ENCODE data around the gene LRRC4B.

Gene LRRC4B

DNA sequence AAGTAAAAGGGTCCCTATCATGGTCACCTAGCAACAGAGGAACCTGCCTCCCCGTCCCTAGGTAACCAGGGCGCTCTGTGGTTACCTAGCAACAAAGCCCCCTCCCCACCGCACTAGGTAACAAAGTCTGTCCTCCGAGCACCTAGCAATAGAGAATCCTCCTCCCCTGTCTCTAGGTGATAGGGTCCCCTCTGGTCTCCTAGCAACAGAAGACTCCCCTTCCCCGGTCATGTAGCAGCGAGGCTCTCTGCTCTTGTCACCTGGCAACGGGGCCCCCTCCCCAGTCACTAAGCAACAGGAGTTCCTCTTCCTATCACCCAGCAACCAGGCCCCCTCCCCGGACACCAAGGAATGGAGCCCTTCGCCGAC, 57.6 kb downstream of the LRRC4B start:
- DNase-seq (ENCODE audit: extremely low read depth, low read depth) = no peak
- TF ChIP-seq, protein P1, sequence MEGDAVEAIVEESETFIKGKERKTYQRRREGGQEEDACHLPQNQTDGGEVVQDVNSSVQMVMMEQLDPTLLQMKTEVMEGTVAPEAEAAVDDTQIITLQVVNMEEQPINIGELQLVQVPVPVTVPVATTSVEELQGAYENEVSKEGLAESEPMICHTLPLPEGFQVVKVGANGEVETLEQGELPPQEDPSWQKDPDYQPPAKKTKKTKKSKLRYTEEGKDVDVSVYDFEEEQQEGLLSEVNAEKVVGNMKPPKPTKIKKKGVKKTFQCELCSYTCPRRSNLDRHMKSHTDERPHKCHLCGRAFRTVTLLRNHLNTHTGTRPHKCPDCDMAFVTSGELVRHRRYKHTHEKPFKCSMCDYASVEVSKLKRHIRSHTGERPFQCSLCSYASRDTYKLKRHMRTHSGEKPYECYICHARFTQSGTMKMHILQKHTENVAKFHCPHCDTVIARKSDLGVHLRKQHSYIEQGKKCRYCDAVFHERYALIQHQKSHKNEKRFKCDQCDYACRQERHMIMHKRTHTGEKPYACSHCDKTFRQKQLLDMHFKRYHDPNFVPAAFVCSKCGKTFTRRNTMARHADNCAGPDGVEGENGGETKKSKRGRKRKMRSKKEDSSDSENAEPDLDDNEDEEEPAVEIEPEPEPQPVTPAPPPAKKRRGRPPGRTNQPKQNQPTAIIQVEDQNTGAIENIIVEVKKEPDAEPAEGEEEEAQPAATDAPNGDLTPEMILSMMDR (IDR thresholded peaks at IDR 0.05; ENCODE audit: low read depth, low read length) = no peak

DNA sequence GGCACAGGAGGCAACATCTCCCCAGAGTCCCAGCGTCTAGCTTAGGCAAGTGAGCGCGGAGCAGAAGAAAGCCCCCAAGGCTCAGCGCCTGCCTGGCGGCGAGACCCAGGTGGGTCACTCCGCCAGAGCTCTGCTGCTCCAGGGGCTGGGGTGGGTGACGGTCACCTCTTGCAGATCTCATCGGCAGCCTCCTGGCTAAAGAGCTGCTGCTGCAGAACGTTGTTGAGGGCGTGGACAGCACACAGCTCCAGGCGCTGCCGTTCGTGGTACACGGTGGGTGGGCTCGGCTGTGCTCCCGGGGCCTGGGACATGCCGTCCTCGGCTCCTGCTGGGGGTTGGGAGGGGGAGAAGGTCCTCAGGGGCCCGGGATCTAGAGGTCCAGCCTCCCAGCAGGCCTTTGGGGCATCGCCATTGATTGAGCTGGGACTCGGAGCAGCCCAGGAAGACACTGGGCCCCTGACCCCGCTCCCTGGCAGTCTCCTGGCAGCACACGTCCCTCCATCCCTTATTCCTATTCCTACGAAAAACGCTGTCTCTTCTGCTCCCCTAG, 58.0 kb downstream of the LRRC4B start:
- TF ChIP-seq, protein P1 (IDR thresholded peaks at IDR 0.05; ENCODE audit: low read depth, low read length) = no peak
- no peak for DNase-seq (ENCODE audit: extremely low read depth, low read depth)

DNA sequence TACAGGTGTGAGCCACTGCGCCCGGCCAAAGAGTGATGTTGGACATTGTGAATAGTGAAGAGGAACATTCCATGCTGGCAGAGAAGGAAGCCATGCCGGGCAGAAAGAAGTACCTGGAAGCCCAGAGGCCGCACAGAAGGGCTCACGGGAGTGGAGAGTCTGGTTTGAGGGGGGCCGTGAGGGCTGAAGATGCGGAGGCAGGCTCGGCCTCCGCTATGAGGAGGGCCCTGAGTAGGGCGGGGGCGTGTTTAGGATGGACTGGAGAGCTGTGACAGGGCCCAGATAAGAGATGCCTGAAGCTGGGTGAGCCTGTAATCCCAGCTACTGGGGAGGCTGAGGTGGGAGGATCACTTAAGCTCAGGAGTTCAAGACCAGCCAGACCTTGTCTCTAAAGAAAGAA, 58.9 kb downstream of the LRRC4B start:
- DNase-seq (ENCODE audit: extremely low read depth, low read depth) = no peak
- TF ChIP-seq, protein P1 (IDR thresholded peaks at IDR 0.05; ENCODE audit: low read depth, low read length) = no peak

DNA sequence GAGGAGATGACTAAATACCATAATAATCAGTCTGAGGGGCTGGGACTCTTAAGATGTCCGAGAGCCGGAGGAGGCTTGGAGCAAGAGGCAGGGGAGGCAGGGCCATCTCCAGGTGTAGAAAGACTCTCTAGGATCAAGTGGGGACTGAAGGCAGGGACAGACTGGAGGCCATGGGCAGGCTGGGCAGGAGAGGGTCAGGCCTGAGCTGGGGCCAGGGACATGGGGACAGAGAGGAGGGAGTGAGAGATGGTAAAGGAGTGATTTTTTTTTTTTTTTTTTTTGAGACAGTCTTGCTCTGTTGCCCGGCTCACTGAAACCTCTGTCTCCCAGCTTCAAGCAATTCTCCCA, 59.4 kb downstream of the LRRC4B start:
- TF ChIP-seq, protein P1 (IDR thresholded peaks at IDR 0.05; ENCODE audit: low read depth, low read length) = no peak
- DNase-seq (ENCODE audit: extremely low read depth, low read depth) = no peak

DNA sequence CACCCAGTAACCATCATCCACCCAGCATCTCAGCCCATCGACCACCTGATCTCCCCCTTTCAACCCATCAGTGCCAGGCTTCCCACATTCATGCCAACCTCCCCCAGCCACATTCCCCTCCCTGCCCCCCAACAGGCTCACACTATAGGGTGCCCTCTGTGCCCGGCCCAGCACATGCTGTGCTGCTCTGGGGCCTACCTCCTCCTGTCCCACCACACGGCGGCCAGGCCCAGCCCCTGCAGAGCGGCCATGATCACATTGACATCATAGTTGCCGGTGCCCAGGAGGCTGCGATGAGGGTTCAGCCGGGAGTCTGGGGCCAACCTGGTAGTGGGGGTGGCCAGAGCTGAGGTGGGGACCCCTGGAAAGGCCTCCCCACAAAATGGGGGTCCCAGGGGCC, 60.9 kb downstream of the LRRC4B start:
- no peak for DNase-seq (ENCODE audit: extremely low read depth, low read depth)
- TF ChIP-seq, protein P1 (IDR thresholded peaks at IDR 0.05; ENCODE audit: low read depth, low read length) = no peak

DNA sequence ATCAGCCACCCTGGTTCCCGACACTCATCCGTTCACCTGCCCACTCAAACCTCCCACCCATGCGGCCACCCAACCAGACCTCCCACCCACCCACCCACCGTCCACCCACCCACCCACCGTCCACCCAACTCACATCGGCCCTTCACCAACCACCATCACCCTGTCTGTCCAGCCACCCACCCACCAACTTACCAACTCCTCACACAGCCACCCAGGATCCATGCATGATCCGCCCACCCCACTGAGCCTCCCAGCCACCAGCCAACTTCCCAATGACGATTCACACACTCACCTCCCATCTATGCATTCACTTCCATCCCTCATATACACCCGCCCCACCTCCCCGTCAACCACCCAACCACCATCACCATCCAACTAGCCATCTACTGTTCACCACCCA, 61.5 kb downstream of the LRRC4B start:
- DNase-seq (ENCODE audit: extremely low read depth, low read depth) = no peak

DNA sequence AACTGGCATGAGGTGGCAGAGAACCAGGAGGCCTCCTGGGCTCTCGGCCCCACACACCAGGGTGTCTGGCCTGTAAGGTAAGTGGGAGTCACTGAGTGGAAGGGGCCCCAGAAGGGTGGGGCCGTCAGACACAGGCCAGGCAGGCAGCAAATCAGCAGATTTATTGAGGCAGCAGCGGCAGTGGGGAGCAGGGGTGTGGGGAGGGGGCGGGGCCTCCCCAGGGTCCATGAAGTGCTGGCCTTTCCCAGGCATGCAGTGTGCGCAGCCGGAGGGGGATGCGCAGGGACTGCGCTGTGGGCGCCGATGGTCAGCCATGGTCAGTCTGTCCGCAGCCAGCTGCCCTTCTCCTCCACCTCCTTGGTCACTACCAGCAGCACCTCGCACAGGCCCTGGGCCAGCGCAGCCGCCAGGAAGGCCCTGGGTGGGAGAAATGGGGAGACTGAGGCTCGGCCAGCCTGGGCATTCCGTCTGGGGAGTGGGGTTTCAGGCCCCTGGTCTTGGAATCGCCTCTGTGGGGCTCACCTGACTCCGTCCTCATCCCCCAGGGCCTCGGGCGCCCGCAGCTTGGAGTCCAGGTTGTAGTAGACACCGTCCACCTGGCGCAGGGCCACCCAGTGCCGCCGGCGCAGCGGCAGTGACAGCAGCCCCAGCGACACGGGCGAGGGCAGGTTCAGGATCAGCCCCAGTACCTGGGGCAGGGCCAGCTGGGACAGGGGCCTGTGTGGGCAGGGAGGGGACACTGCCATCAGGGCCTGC, 62.2 kb downstream of the LRRC4B start:
- DNase-seq (ENCODE audit: extremely low read depth, low read depth) = no peak
- TF ChIP-seq, protein P1 (IDR thresholded peaks at IDR 0.05; ENCODE audit: low read depth, low read length) = no peak

More for the DNA sequence above, 61.5 kb downstream of the LRRC4B start:
- TF ChIP-seq, protein P1 (IDR thresholded peaks at IDR 0.05; ENCODE audit: low read depth, low read length) = no peak

Measured in AG09319 (cell line).